ENCODE results near the gene FRS3. TPM values are rescaled to one million over a fixed set of nuclear protein-coding genes. Genes with fewer than 3 reads are reported as not detected.

FRS3 gene
- total RNA-seq, 6 donors from 2014 or later: 4.1 to 26.2 (median 6.8) TPM

GRCh38 chr6:41791984-41792383 lies 12.3 kb upstream of the FRS3 start:
- Histone ChIP-seq H3K4me1 (peaks cover 12 to 23% (median 20%) of the 10 kb centered on the region in 4 donors), H3K27me3 (no peaks in the 10 kb centered on the region), H3K4me3 (no peak overlapping the region), H3K9me3 (no peaks in the 10 kb centered on the region), H3K36me3 (peaks cover 5 to 57% (median 27%) of the 10 kb centered on the region in 4 donors), H3K27ac (no peak overlapping the region)
- ATAC-seq (ENCODE audit: low FRiP score in 2 of 2): no peak
- 87 to 89% methylated on average over 4 of the region's 4 CpGs for WGBS, 2 donors
- no peak for TF ChIP-seq EP300 (IDR thresholded peaks at IDR 0.05)
- TF ChIP-seq POLR2AphosphoS5 (IDR thresholded peaks at IDR 0.05): no peak
- DNase-seq: no peak

- 83 to 84% methylated on average over 1 of the region's 1 CpG for WGBS, 2 donors
- TF ChIP-seq EP300 (IDR thresholded peaks at IDR 0.05): no peak
- TF ChIP-seq POLR2AphosphoS5 (IDR thresholded peaks at IDR 0.05): no peak
- TF ChIP-seq POLR2A (IDR thresholded peaks at IDR 0.05): no peak
- TF ChIP-seq CTCF (IDR thresholded peaks at IDR 0.05): no peak
- no peak overlapping the region for H3K27ac ChIP-seq
- H3K4me3 ChIP-seq: no peak overlapping the region
- no peaks in the 10 kb centered on the region for H3K9me3 ChIP-seq
- ATAC-seq (ENCODE audit: low FRiP score in 2 of 2): no peak
- DNase-seq: no peak
- peaks cover 12 to 24% (median 21%) of the 10 kb centered on the region in 4 donors for H3K4me1 ChIP-seq
- peaks cover 5 to 55% (median 26%) of the 10 kb centered on the region in 4 donors for H3K36me3 ChIP-seq
- no peaks in the 10 kb centered on the region for H3K27me3 ChIP-seq
Measured at GRCh38 chr6:41791305-41791704, 11.6 kb upstream of the FRS3 start.

GRCh38 chr6:41790045-41790444 lies 10.3 kb upstream of the FRS3 start:
- H3K4me3 ChIP-seq: no peak overlapping the region
- H3K4me1 ChIP-seq: peaks cover 24 to 37% (median 33%) of the 10 kb centered on the region in 4 donors
- ATAC-seq (ENCODE audit: low FRiP score in 2 of 2): no peak
- H3K27me3 ChIP-seq: no peaks in the 10 kb centered on the region
- H3K36me3 ChIP-seq: peaks cover 5 to 43% (median 21%) of the 10 kb centered on the region in 4 donors
- H3K9me3 ChIP-seq: no peaks in the 10 kb centered on the region
- DNase-seq: no peak
- H3K27ac ChIP-seq: no peak overlapping the region
- WGBS, 2 donors: 100% methylated on average over 1 of the region's 1 CpG
- TF ChIP-seq POLR2AphosphoS5 (IDR thresholded peaks at IDR 0.05) (no peak), CTCF (IDR thresholded peaks at IDR 0.05) (no peak), POLR2A (IDR thresholded peaks at IDR 0.05) (no peak), EP300 (IDR thresholded peaks at IDR 0.05) (no peak)

- ATAC-seq (ENCODE audit: low FRiP score in 2 of 2): no peak
- 67 to 76% methylated on average over 3 of the region's 3 CpGs for WGBS, 2 donors
- H3K4me3 ChIP-seq: no peak overlapping the region
Measured at GRCh38 chr6:41789390-41789724, 9.7 kb upstream of the FRS3 start.

GRCh38 chr6:41787219-41787917 lies 7.7 kb upstream of the FRS3 start, which contains the start of gene TOMM6:
Gene TOMM6 (plus strand): TSS chr6:41787694. CDS start chr6:41787698, 4 bp downstream.
- Histone ChIP-seq H3K27me3 (no peaks in the 10 kb centered on the region), H3K36me3 (peaks cover 5 to 38% (median 17%) of the 10 kb centered on the region in 4 donors), H3K27ac (peak within 1 kb of the TSS; percentile 86 to 97 (median 94)), H3K4me3 (peak within 1 kb of the TSS; percentile 64 to 84 (median 80)), H3K4me1 (peaks cover 41 to 64% (median 45%) of the 10 kb centered on the region in 4 donors), H3K9me3 (no peaks in the 10 kb centered on the region)
- WGBS, 2 donors: 0% methylated on average over 30 to 38 of the region's 55 CpGs
- TF ChIP-seq POLR2A (IDR thresholded peaks at IDR 0.05) (peak in 2 of 4 donors; percentile 84 to 94), EP300 (IDR thresholded peaks at IDR 0.05) (peak in 1 of 4 donors; percentile 40), CTCF (IDR thresholded peaks at IDR 0.05) (peak; percentile 87 to 99 (median 98)), POLR2AphosphoS5 (IDR thresholded peaks at IDR 0.05) (peak; percentile 96 to 97)
- DNase-seq: peak; percentile 96 to 97
- ATAC-seq (ENCODE audit: low FRiP score in 2 of 2): peak; percentile 95 to 96

More at GRCh38 chr6:41789390-41789724, 9.7 kb upstream of the FRS3 start:
- peaks cover 5 to 36% (median 20%) of the 10 kb centered on the region in 4 donors for H3K36me3 ChIP-seq
- TF ChIP-seq POLR2AphosphoS5 (IDR thresholded peaks at IDR 0.05): no peak
- TF ChIP-seq CTCF (IDR thresholded peaks at IDR 0.05): no peak
- no peak overlapping the region for H3K27ac ChIP-seq
- H3K9me3 ChIP-seq: no peaks in the 10 kb centered on the region
- peaks cover 31 to 44% (median 40%) of the 10 kb centered on the region in 4 donors for H3K4me1 ChIP-seq
- no peaks in the 10 kb centered on the region for H3K27me3 ChIP-seq
- no peak for DNase-seq
